T-cell (primary cell): Measurements from ENCODE around the gene RASAL1. TPM values are rescaled to one million over a fixed set of nuclear protein-coding genes. Genes with fewer than 3 reads are reported as not detected.

Source experiments
- ATAC-seq, 4 experiments: fragments of 200-7000 bp in 3 of 4; fragments of 150-1000 bp in 1 of 4; cut with Tn5 transposase; replicated peaks in 1 of 4; 1 replicate in 3 of 4; 2 replicates in 1 of 4; pipeline ENCODE4 v1.10.0; 2021; ENCODE audit warnings: moderate library complexity in 3 of 4, mild to moderate bottlenecking in 2 of 4, moderate number of reproducible peaks in 1 of 4
- CTCF ChIA-PET, 2 donors: fragments of 300-600 bp; sonication (Branson Sonifier 250); formaldehyde crosslinking; loops; one replicate each; lab custom pipeline; 2022; ENCODE audit warnings: antibody characterized with exemption in 2 of 2; lab: Charles Lee
- POLR2A ChIA-PET, 2 donors: fragments of 300-600 bp; sonication (Branson Sonifier 250); formaldehyde crosslinking; loops; one replicate each; lab custom pipeline; 2022; ENCODE audit warnings: antibody characterized with exemption in 2 of 2; lab: Charles Lee
- DNase-seq, 35 experiments: peaks; one replicate each; pipeline versions ENCODE4 v3.0.0 to v3.0.0-alpha.2; 2013 to 2023
- H3K27ac ChIP-seq: one replicate; pipeline ENCODE4 v1.5.1; 2013; ENCODE audit warnings: low read length
- H3K27me3 ChIP-seq, 2 experiments: replicated peaks in 1 of 2; 1 replicate in 1 of 2; 2 replicates in 1 of 2; pipeline versions ENCODE4 v1.6.1 to v1.7.0; 2013; ENCODE audit warnings: low read length in 1 of 2, mixed read lengths in 1 of 2; ENCODE audit not compliant: control insufficient read depth in 2 of 2, insufficient read depth in 2 of 2; ENCODE audit errors: extremely low read depth in 1 of 2
- H3K36me3 ChIP-seq, 2 donors: 1 replicate in 1 of 2; 2 replicates in 1 of 2; pipeline versions ENCODE4 v1.6.1 to v1.7.0; 2013; ENCODE audit warnings: low read length in 1 of 2; ENCODE audit not compliant: control insufficient read depth in 2 of 2, insufficient read depth in 1 of 2; ENCODE audit errors: extremely low read depth in 1 of 2
- H3K4me1 ChIP-seq, 2 experiments: 1 replicate in 1 of 2; 2 replicates in 1 of 2; pipeline versions ENCODE4 v1.6.1 to v1.7.0; 2013; ENCODE audit warnings: low read length in 2 of 2, mixed read lengths in 1 of 2; ENCODE audit not compliant: insufficient read depth in 2 of 2, control insufficient read depth in 1 of 2; ENCODE audit errors: extremely low read depth in 1 of 2
- H3K4me3 ChIP-seq, 2 donors: 1 replicate in 1 of 2; 2 replicates in 1 of 2; pipeline versions ENCODE4 v1.5.1 to v1.7.0; 2013; ENCODE audit warnings: mild to moderate bottlenecking in 2 of 2, low read length in 1 of 2, moderate library complexity in 1 of 2; ENCODE audit not compliant: control insufficient read depth in 1 of 2; ENCODE audit errors: extremely low read depth in 1 of 2
- H3K9me3 ChIP-seq: 2 replicates; pipeline ENCODE4 v1.7.0; 2013
- H3K27ac Mint-ChIP-seq, 2 donors: one replicate each; pipeline ENCODE4 v1.8.0; 2020 to 2021; ENCODE audit warnings: mild to moderate bottlenecking in 2 of 2, mixed read lengths in 2 of 2
- H3K27me3 Mint-ChIP-seq, 2 donors: one replicate each; pipeline ENCODE4 v1.8.0; 2021 to 2022; ENCODE audit warnings: mixed read lengths in 2 of 2
- H3K36me3 Mint-ChIP-seq: one replicate; pipeline ENCODE4 v1.8.0; 2021; ENCODE audit warnings: mixed read lengths
- H3K4me1 Mint-ChIP-seq, 3 donors: one replicate each; pipeline ENCODE4 v1.8.0; 2020 to 2022; ENCODE audit warnings: mixed read lengths in 3 of 3, mild to moderate bottlenecking in 1 of 3
- H3K4me3 Mint-ChIP-seq, 3 donors: one replicate each; pipeline ENCODE4 v1.8.0; 2020 to 2022; ENCODE audit warnings: mild to moderate bottlenecking in 3 of 3, mixed read lengths in 3 of 3, moderate library complexity in 3 of 3
- H3K9me3 Mint-ChIP-seq, 3 donors: one replicate each; pipeline ENCODE4 v1.8.0; 2020 to 2022; ENCODE audit warnings: mixed read lengths in 3 of 3
- WGBS: methylation state at CpG from one replicate; pipeline ENCODE4 v1.1.5; 2013; ENCODE audit warnings: missing lambda C conversion rate; ENCODE audit not compliant: insufficient coverage; 5-methylcytosine and 5-hydroxymethylcytosine counted together
- total RNA-seq, 35 experiments: library from RNA in 6 of 35; stranded (reverse) in 6 of 35; fragments of 120-200 nt in 1 of 35; gene quantifications; one replicate each; pipeline versions ENCODE4 v1.2.1 to v1.2.4 and lab custom pipeline; 2013 to 2026

RASAL1 gene
- total RNA-seq, 5 donors from 2014 or later (not counting 1 experiment from before 2014, with no cell fraction given), result 0.43 to 2.9 (median 0.85) TPM

GRCh38 chr12:113105606-113106271 lies 29.8 kb downstream of the RASAL1 start:
- peaks cover 0 to 23% of the 10 kb centered on the region in 2 experiments for H3K4me1 ChIP-seq
- CTCF ChIA-PET, result interaction anchor here (0.6 kb wide), 2 partner anchors 66 to 112 kb away, joined by 3 to 6 read pairs; no protein-coding TSS in a partner anchor
- H3K4me3 Mint-ChIP-seq, result peak overlapping the region in 1 of 3 donors; percentile 79
- POLR2A ChIA-PET, result no interaction called here
- ATAC-seq (no peak), DNase-seq (no peak)
- H3K27ac Mint-ChIP-seq, result no peak overlapping the region
- H3K36me3 ChIP-seq, result no peaks in the 10 kb centered on the region
- H3K9me3 Mint-ChIP-seq, result no peaks in the 10 kb centered on the region
- H3K27me3 ChIP-seq, result peaks cover 0 to 2% of the 10 kb centered on the region in 2 experiments
- peaks cover 17 to 28% (median 20%) of the 10 kb centered on the region in 3 donors for H3K4me1 Mint-ChIP-seq
- 100% methylated on average over 6 of the region's 15 CpGs for WGBS
- H3K36me3 Mint-ChIP-seq, result no peaks in the 10 kb centered on the region
- no peak overlapping the region for H3K4me3 ChIP-seq
- no peaks in the 10 kb centered on the region for H3K9me3 ChIP-seq
- no peak overlapping the region for H3K27ac ChIP-seq
- no peaks in the 10 kb centered on the region for H3K27me3 Mint-ChIP-seq

- 81% methylated on average over 12 of the region's 13 CpGs for WGBS
- Mint-ChIP-seq H3K4me1 (peaks cover 11 to 24% (median 14%) of the 10 kb centered on the region in 3 donors), H3K4me3 (peak overlapping the region; percentile 44 to 79 (median 47)), H3K36me3 (no peaks in the 10 kb centered on the region), H3K27ac (no peak overlapping the region), H3K27me3 (no peaks in the 10 kb centered on the region), H3K9me3 (no peaks in the 10 kb centered on the region)
- ATAC-seq, result no peak
- no peak overlapping the region for H3K4me3 ChIP-seq
- no peak overlapping the region for H3K27ac ChIP-seq
- POLR2A ChIA-PET, result no interaction called here
- peaks cover 0 to 2% of the 10 kb centered on the region in 2 experiments for H3K27me3 ChIP-seq
- no peak for DNase-seq
- H3K4me1 ChIP-seq, result peaks cover 0 to 22% of the 10 kb centered on the region in 2 experiments
- CTCF ChIA-PET, result interaction anchor here in 1 of 2 donors (0.6 kb wide), 1 partner anchor 111 kb away, joined by 6 read pairs; no protein-coding TSS in a partner anchor
- H3K9me3 ChIP-seq, result no peaks in the 10 kb centered on the region
- no peaks in the 10 kb centered on the region for H3K36me3 ChIP-seq
Measured at GRCh38 chr12:113104953-113105510, 30.5 kb downstream of the RASAL1 start.

DNA sequence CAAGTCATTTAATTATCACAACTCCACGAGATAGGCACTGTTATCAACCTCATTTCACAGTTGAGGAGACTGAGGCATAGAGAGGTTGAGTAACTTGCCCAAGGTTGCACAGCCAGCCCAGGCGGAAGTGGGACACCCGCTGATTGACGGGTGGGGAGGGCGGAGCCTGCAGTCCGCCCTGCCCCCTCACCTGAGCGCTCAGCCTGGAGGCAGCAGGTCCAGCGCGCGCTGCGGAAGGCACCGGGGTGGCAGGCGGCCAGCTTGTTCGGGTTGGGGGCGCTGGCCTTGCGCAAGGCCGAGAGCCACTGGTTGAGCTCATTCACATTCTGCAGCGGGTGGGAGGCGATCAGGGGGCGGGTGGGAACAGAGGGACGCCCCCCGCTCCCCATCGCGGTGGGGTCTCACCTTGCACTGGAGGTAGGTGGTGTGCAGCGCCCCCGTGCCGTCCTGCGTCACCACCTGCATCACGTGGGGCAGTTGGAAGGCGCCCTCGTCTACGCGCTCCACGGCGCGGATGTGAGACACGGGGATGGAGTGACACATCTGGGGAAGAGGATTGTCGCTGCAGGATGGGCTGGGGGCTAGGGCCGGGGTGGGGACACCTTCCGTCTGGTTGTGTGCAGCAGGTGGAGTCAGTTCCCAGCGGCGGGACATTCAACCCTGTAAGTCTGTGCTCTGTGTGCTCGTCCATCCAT lies 31.7 kb downstream of the RASAL1 start:
- no peaks in the 10 kb centered on the region for H3K27me3 Mint-ChIP-seq
- H3K9me3 Mint-ChIP-seq, result no peaks in the 10 kb centered on the region
- H3K4me1 ChIP-seq, result peaks cover 0 to 14% of the 10 kb centered on the region in 2 experiments
- H3K36me3 ChIP-seq, result no peaks in the 10 kb centered on the region
- H3K4me1 Mint-ChIP-seq, result peaks cover 9 to 19% (median 13%) of the 10 kb centered on the region in 3 donors
- peak overlapping the region; percentile 70 to 83 (median 79) for H3K4me3 Mint-ChIP-seq
- WGBS, result 6% methylated on average over 39 of the region's 43 CpGs
- POLR2A ChIA-PET, result interaction anchor here (0.6 kb wide), 2 partner anchors 42 to 67 kb away, joined by 3 to 5 read pairs; no protein-coding TSS in a partner anchor
- H3K27me3 ChIP-seq, result peaks cover 0 to 2% of the 10 kb centered on the region in 2 experiments
- CTCF ChIA-PET, result interaction anchor here (0.6 to 1.2 kb wide), 5 partner anchors 24 to 126 kb away, joined by 3 to 5 read pairs (median 3); partner anchors contain the start of gene OAS2 (in 1 of the 2)
- H3K27ac ChIP-seq, result peak overlapping the region; percentile 44
- H3K9me3 ChIP-seq, result no peaks in the 10 kb centered on the region
- peak overlapping the region; percentile 1 to 56 for H3K4me3 ChIP-seq
- no peaks in the 10 kb centered on the region for H3K36me3 Mint-ChIP-seq
- peak overlapping the region; percentile 49 to 71 for H3K27ac Mint-ChIP-seq
- ATAC-seq, result peak; percentile 89 to 96 (median 92)
- DNase-seq, result peak; percentile 45 to 80 (median 67)

DNA sequence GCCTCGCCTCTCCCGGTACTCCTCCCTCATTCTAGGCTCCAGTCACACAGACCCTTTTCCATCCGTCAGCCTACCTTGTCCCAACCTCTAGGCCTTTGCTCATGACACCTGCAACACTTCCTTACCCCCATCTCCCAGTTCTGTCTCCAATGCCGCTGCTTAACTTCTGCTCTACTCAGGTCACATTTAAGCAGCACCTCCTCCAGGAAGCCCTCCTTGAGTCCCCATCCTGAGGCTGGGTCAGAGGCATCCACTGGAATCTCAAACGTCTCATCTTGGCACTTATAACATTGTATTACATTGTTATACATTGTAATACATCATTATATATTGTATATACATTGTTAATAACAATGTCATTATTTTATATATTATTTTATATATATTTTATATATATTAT lies 32.8 kb downstream of the RASAL1 start:
- no peaks in the 10 kb centered on the region for H3K36me3 Mint-ChIP-seq
- peaks cover 0 to 2% of the 10 kb centered on the region in 2 experiments for H3K27me3 ChIP-seq
- ChIA-PET CTCF (interaction anchor here (0.6 to 1.2 kb wide), 2 partner anchors 18 to 110 kb away, joined by 3 to 5 read pairs; no protein-coding TSS in a partner anchor), POLR2A (no interaction called here)
- H3K27ac ChIP-seq, result no peak overlapping the region
- H3K36me3 ChIP-seq, result no peaks in the 10 kb centered on the region
- ATAC-seq (no peak), DNase-seq (no peak)
- no peak overlapping the region for H3K4me3 ChIP-seq
- H3K4me1 ChIP-seq, result peaks cover 0 to 25% of the 10 kb centered on the region in 2 experiments
- no peaks in the 10 kb centered on the region for H3K9me3 Mint-ChIP-seq
- 96% methylated on average over 4 of the region's 5 CpGs for WGBS
- no peaks in the 10 kb centered on the region for H3K27me3 Mint-ChIP-seq
- peaks cover 19 to 28% (median 24%) of the 10 kb centered on the region in 3 donors for H3K4me1 Mint-ChIP-seq
- H3K9me3 ChIP-seq, result no peaks in the 10 kb centered on the region
- peak overlapping the region; percentile 29 to 55 for H3K27ac Mint-ChIP-seq
- H3K4me3 Mint-ChIP-seq, result no peak overlapping the region

GRCh38 chr12:113101751-113102150 lies 33.8 kb downstream of the RASAL1 start:
- peaks cover 23 to 31% (median 25%) of the 10 kb centered on the region in 3 donors for H3K4me1 Mint-ChIP-seq
- H3K9me3 Mint-ChIP-seq, result no peaks in the 10 kb centered on the region
- no peaks in the 10 kb centered on the region for H3K36me3 Mint-ChIP-seq
- H3K4me3 Mint-ChIP-seq, result no peak overlapping the region
- no peak for ATAC-seq
- ChIA-PET CTCF (interaction anchor here in 1 of 2 donors (0.6 kb wide), 1 partner anchor 104 kb away, joined by 3 read pairs; no protein-coding TSS in a partner anchor), POLR2A (no interaction called here)
- no peaks in the 10 kb centered on the region for H3K27me3 Mint-ChIP-seq
- Histone ChIP-seq H3K4me3 (no peak overlapping the region), H3K4me1 (peaks cover 0 to 28% of the 10 kb centered on the region in 2 experiments), H3K36me3 (no peaks in the 10 kb centered on the region), H3K9me3 (no peaks in the 10 kb centered on the region), H3K27ac (no peak overlapping the region), H3K27me3 (peaks cover 0 to 2% of the 10 kb centered on the region in 2 experiments)
- no peak for DNase-seq
- 87% methylated on average over 4 of the region's 10 CpGs for WGBS
- H3K27ac Mint-ChIP-seq, result no peak overlapping the region

DNA sequence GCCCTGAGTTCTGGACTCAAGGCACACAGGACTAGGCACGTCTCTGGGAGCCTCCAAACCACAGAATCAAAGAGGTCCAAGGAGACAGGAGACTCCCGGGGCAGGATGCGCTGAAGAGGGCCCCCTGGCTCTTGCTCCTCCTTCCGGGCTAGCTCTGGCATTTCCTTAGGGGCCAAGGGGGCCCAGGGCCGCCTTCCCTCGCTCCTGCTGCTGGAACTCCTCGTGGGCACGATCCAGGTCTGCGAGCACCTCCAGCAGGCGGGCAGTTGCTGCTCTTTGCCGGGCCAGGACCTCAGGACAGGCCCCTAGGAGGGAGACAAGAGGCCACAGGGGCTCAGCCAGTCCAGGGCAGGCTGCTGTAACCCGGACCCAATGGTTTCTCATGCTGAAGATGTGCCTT lies 35.8 kb downstream of the RASAL1 start:
- ATAC-seq (no peak), DNase-seq (no peak)
- Histone ChIP-seq H3K27me3 (peaks cover 0 to 5% of the 10 kb centered on the region in 2 experiments), H3K4me1 (peaks cover 0 to 39% of the 10 kb centered on the region in 2 experiments), H3K9me3 (no peaks in the 10 kb centered on the region), H3K36me3 (peaks cover 0 to 4% of the 10 kb centered on the region in 2 donors), H3K4me3 (no peak overlapping the region), H3K27ac (no peak overlapping the region)
- H3K36me3 Mint-ChIP-seq, result peaks cover 4% of the 10 kb centered on the region
- H3K27ac Mint-ChIP-seq, result no peak overlapping the region
- H3K27me3 Mint-ChIP-seq, result no peaks in the 10 kb centered on the region
- H3K9me3 Mint-ChIP-seq, result no peaks in the 10 kb centered on the region
- ChIA-PET CTCF (interaction anchor here (0.9 to 1.9 kb wide), 3 partner anchors 49 to 55 kb away, joined by 3 to 4 read pairs (median 3); no protein-coding TSS in a partner anchor), POLR2A (no interaction called here)
- no peak overlapping the region for H3K4me3 Mint-ChIP-seq
- H3K4me1 Mint-ChIP-seq, result peaks cover 27 to 35% (median 34%) of the 10 kb centered on the region in 3 donors
- WGBS, result 78% methylated on average over 8 of the region's 12 CpGs
